Stimulated activated effector memory CD8-positive, alpha-beta T cell treated with anti-CD3 and anti-CD28 coated beads, Interleukin-12 subunit alpha, Interleukin-12 subunit beta, amount 100 ng/mL, for 72 hours (primary cell): ENCODE results near the gene SLC29A3.

Source experiments
- ATAC-seq: fragments of 150-1000 bp; cut with Tn5 transposase; 2 replicates; pipeline ENCODE4 v1.10.0; 2021
- DNase-seq, 2 donors: peaks; one replicate each; pipeline ENCODE4 v3.0.0; 2021 to 2022; ENCODE audit warnings: low spot score in 2 of 2
- H3K27ac Mint-ChIP-seq: one replicate; pipeline ENCODE4 v1.8.0; 2022; ENCODE audit warnings: mild to moderate bottlenecking, mixed read lengths
- H3K36me3 Mint-ChIP-seq: one replicate; pipeline ENCODE4 v1.8.0; 2022; ENCODE audit warnings: mild to moderate bottlenecking, mixed read lengths
- H3K4me1 Mint-ChIP-seq: one replicate; pipeline ENCODE4 v1.8.0; 2022; ENCODE audit warnings: mixed read lengths
- H3K4me3 Mint-ChIP-seq: one replicate; pipeline ENCODE4 v1.8.0; 2022; ENCODE audit warnings: mild to moderate bottlenecking, mixed read lengths
- H3K9me3 Mint-ChIP-seq: one replicate; pipeline ENCODE4 v1.8.0; 2022; ENCODE audit warnings: mixed read lengths

SLC29A3 gene

DNA sequence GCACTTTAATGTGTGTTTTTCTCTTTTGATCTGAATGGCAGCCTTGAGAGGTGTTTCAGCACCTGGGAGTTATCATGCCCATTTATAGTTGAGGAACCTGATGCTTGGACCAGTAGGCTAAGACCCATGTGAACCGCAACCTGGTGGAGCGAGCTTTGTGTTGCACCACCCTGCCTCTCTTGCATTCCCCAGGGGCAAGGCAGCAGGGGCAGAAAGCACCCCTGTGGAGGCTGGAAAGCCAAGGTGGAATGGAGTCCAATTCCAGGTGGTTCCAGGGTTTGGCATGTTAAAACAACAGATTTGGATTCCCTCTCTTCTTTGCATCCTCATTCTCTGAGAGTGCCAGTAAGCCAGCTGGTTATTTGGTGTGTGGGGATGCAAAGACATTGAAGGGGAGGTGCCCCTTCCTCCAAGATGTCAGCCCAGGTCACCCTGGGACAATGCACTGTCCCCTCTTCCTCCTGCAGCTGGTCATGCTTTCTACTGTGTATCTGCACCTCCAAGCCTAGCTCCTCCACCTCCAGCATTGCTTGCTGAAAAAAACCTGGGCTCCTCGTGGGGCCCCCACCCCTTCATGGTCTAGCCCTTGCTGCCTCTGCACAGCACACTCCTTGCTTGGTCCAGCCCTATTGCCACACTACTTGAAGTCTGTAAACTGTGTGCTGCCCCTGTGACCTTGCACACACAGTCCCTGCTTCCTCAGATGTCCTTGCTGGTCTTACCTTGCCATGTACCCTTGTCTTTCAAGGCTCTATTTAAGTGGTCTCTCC lies 72.0 kb downstream of the SLC29A3 start:
- Mint-ChIP-seq H3K4me1 (no peaks in the 10 kb centered on the region), H3K9me3 (no peaks in the 10 kb centered on the region), H3K27ac (no peak overlapping the region), H3K36me3 (no peaks in the 10 kb centered on the region), H3K4me3 (no peak overlapping the region)
- DNase-seq (no peak), ATAC-seq (no peak)

DNA sequence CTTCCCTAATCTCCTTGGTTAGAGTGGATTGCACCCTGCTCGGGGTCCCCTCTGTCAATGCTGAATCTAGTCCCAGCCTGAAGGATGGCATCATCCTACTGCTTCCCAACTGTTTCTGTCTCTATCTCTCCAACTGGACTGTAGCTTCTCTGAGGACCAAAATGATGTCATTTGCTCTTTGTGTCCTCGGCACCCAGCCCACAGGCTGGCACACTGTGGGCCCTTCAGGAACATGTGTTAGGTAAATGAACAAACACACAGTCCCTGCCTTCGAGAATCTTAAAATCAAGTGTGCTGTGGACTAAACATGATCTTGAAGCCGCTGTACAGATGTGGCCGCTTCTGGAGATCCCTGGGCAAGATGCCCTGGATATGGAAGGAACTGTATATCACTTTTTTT lies 72.6 kb downstream of the SLC29A3 start:
- Mint-ChIP-seq H3K36me3 (no peaks in the 10 kb centered on the region), H3K9me3 (no peaks in the 10 kb centered on the region), H3K4me3 (no peak overlapping the region), H3K4me1 (no peaks in the 10 kb centered on the region), H3K27ac (no peak overlapping the region)
- ATAC-seq (no peak), DNase-seq (no peak)

DNA sequence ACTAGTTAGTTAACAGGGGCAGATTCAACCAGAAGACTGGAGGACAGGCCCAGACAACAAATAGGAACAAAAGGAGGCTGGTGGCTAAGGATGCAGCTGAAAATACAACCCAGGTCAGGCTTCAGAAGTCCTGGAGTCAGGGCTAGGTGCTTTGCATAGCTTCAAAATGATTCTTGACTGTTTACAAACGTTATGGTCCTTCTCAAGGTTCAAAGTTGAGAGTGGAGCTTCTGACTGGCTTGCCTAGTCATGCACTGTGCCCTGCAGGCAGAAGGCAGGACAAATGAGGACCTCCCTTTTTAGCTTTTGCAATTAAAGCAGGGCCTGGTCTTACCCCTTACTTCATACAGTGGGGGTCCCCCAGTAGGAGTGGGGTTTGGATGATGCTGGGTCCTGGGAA lies 73.2 kb downstream of the SLC29A3 start:
- H3K27ac Mint-ChIP-seq: no peak overlapping the region
- H3K4me3 Mint-ChIP-seq: no peak overlapping the region
- H3K9me3 Mint-ChIP-seq: no peaks in the 10 kb centered on the region
- H3K4me1 Mint-ChIP-seq: no peaks in the 10 kb centered on the region
- no peaks in the 10 kb centered on the region for H3K36me3 Mint-ChIP-seq
- no peak for ATAC-seq
- no peak for DNase-seq

DNA sequence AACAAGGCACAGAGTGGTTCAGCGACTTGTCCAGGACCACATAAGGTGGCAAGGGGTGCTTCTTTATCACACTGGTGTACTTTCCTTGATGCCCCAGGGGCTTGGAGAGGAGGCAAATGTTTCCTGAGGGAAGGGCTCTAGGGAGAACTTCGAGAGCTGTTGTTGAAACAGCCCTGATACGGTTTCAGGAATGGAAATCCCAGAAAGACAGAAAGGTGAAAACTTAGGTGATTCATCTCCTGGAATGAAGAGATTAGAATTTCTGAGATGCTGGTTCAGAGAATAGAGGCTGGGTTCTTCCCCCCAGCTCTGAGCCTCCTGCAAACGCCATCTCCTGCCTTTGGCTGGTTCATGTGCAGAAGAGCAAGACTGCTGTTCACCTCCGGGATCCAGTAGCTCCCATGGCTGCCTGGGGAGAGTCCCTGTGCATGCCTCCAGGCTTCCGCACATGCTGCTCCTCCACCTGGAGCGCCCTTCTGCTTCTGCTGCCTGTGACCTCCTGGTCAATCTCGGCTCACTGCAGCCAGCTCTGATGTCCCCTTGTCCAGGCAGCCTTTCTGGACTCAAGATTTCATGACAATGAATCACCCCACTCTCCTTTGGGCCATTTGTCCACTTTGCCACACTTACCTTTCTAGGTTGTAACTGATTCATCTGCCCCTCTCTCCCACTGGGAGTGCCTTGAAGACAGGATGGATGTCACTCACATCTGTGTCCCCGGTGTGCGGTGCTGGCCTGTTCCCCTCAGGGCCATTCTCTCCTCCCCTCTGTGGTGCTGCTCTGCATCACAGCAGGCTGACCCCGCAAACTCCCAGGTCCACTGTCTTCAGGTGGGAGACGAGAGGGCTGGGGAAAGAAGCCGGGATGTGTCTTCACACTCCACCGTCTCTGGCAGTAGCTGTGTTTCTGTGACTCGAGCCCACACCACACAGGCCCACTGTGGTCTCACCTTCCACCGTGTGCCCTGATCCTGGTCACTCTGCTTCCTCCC lies 74.0 kb downstream of the SLC29A3 start:
- no peak for ATAC-seq
- Mint-ChIP-seq H3K36me3 (no peaks in the 10 kb centered on the region), H3K4me3 (no peak overlapping the region), H3K9me3 (no peaks in the 10 kb centered on the region), H3K4me1 (peaks cover 2% of the 10 kb centered on the region), H3K27ac (no peak overlapping the region)
- DNase-seq: no peak

DNA sequence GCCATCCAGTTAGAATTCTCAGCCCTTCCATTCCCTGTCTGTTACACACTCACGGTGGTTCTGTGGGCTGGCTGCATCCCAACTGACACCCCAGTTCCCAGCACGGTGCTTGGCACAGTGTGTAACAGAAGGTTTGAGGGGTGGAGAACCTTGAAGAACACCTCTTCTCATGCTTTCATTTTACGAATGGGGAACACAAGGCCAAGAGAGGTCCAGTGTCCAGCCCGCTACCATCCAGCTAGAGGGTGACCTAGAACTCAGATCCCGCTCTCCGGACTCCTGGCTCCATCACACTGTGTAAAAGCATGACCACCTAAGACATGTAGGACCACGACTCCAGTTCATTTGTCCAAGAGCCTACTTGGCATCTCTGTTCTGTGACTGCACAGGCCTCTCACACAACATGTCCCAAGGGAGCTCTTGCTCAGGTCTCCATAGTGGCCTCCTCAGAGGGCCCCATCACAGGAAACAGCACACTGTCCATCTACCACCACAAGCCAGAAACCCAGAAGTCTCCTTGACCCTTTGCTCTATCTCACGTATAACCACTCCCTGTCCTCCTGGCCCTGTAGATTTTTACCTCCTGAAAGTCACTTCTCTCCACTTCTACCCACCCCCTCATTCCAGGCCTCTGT lies 74.9 kb downstream of the SLC29A3 start:
- Mint-ChIP-seq H3K27ac (no peak overlapping the region), H3K4me1 (peaks cover 8% of the 10 kb centered on the region), H3K36me3 (no peaks in the 10 kb centered on the region), H3K9me3 (no peaks in the 10 kb centered on the region), H3K4me3 (no peak overlapping the region)
- no peak for DNase-seq
- ATAC-seq: no peak

DNA sequence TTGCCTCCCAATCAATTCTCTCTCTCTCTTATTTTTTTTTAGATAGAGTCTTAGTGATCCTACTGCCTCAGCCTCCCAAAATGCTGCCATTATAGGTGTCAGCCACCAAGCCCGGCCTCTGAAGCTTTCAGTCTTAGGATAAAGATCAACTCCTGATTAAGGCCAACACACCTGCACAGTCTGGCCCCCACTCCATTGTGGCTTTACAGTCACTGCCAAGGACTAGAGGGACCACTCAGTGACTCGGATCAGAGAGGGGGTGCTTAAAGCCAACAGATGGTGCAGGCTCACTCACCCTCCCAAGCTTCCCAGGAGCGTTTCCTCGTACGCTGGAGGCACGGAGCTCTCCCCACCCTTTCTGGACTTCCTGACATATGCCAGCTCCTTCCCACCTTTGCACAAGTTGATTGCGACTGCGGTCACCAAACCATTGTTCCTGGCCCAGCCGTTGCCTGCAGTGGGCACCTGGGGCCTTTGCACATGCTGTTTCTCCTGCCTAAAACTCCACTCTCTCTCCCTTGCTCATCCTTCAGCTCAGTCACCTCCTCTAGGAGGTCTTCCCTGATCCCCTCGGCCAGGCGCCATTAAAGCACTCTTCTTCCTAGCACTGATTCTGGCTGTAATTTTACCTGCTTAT lies 76.0 kb downstream of the SLC29A3 start:
- Mint-ChIP-seq H3K27ac (no peak overlapping the region), H3K9me3 (no peaks in the 10 kb centered on the region), H3K36me3 (no peaks in the 10 kb centered on the region), H3K4me1 (peaks cover 8% of the 10 kb centered on the region), H3K4me3 (no peak overlapping the region)
- no peak for ATAC-seq
- DNase-seq: no peak

- Mint-ChIP-seq H3K27ac (no peak overlapping the region), H3K4me3 (peak overlapping the region; percentile 61)
- ATAC-seq: no peak
Observed at GRCh38 chr10:71395621-71396020, 76.6 kb downstream of the SLC29A3 start.

DNA sequence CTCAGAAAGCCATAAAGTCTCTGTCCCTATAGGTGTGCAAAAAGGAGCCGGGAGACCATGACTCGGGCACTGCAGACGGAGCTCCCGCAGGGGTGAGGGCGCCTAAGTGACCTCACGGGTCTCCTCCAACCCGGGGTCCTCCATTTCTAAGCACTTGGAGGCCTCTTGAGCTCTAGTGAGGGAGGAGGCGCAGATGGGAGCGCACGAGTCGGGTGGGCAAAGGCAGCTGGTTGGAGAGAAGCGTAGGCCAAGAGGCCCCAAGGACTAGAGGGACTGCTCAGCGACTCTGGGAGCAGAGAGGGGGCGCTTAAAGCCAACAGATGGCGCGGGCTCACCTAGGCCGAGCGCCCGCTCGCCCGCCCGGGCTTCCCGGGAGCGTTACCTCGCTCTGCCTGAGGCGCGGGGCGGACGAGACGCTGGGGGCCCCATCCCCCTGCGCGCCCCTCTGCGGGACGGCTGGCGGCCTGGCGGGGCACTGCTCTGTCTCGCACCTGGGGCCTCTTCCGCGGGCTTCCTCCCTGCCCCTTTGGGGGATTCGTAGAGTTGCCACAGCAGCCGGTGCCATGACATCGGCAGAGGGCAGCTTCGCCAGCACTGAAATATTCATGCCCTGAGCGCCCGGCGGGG lies 77.1 kb downstream of the SLC29A3 start:
- Mint-ChIP-seq H3K4me1 (peaks cover 8% of the 10 kb centered on the region), H3K4me3 (peak overlapping the region; percentile 61), H3K9me3 (no peaks in the 10 kb centered on the region), H3K36me3 (no peaks in the 10 kb centered on the region), H3K27ac (no peak overlapping the region)
- peak in 1 of 2 donors; percentile 17 for DNase-seq
- ATAC-seq: peak; percentile 68

More at GRCh38 chr10:71395621-71396020, 76.6 kb downstream of the SLC29A3 start:
- H3K9me3 Mint-ChIP-seq: no peaks in the 10 kb centered on the region
- DNase-seq: no peak
- no peaks in the 10 kb centered on the region for H3K36me3 Mint-ChIP-seq
- peaks cover 8% of the 10 kb centered on the region for H3K4me1 Mint-ChIP-seq

DNA sequence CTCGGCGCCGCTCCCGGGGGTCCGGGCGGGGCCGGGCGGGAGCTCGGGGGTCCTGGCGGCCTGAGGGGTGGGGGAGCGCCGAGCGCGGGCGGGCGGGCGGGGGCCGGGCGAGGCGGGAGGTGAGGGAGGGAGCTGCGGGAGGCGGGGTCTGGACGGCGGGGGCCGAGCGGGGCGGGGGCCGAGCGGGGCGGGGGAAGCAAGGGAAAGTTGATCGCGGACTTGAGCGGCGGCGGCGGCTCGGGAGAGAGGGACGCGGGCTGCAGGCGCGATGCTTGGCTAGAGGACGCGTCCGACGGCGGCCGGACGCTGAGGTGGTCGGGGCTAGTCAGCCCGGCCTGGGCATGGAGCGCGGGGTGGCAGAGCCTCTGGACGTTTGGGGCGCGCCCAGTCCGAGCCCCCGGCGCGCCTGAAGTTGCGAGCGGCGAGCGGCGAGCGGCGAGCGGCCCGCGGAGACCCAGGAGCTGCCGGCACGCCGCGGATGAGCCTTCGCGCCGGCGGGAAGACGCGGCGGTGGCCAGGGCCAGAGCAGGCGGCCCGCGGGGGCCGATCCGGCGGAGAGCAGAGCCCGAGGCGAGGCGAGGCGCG lies 77.7 kb downstream of the SLC29A3 start, which contains the start of gene CDH23:
Gene CDH23, plus strand, starts transcription at position 210 of the 585 bp plus-strand sequence. CDS start 42,912 bp downstream, outside the sequence.
- ATAC-seq (peak; percentile 17), DNase-seq (no peak)
- Mint-ChIP-seq H3K36me3 (no peaks in the 10 kb centered on the region), H3K4me3 (peak within 1 kb of the TSS; percentile 61), H3K9me3 (no peaks in the 10 kb centered on the region), H3K4me1 (peaks cover 8% of the 10 kb centered on the region), H3K27ac (no peak within 1 kb of the TSS)

DNA sequence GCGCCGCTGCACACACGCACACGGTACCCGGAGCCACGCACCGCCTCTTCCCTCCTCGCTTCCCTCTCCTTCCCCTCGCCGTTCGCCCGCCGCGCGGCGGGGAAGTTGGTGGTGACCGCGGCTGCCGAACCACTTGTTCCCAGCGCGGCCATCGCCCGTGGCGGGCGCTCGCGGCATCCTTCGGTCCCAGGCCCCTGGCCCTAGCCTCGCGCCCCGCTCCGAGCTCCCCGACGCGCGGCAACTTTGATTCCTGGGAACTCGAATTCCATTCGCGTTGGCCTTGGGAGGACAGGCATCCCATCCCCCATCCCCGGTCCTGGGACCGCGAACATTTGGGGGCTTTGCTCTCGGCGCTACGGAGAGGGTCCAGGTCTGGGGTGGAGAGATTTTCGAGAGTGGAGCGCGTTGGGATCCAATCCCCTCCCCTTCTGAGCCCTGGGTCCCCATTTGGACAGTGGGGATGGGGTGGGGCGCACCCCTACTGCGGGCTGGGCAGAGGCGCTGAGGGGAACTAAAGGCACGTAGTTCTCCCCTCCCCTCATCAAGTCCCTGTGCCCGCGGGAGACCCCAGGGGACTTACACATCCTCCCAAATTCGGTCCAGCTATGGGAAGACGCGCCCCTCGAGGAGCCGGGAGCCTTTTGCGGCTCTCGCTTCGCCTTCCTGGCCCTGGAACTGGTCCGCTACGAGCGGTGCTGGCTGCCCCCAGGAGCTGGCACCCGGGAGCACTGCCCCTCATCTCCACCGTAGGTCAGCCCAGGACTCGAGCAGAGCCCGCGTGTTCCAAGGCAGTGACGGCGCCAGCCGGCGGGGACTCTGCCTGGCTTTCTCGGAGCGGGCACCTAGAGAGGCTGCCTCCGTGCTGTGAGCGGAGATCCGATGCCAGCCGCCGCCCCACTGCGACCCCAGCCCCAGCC lies 78.5 kb downstream of the SLC29A3 start:
- ATAC-seq (no peak), DNase-seq (no peak)
- Mint-ChIP-seq H3K36me3 (no peaks in the 10 kb centered on the region), H3K4me3 (peak overlapping the region; percentile 61), H3K27ac (no peak overlapping the region), H3K9me3 (no peaks in the 10 kb centered on the region), H3K4me1 (peaks cover 8% of the 10 kb centered on the region)

DNA sequence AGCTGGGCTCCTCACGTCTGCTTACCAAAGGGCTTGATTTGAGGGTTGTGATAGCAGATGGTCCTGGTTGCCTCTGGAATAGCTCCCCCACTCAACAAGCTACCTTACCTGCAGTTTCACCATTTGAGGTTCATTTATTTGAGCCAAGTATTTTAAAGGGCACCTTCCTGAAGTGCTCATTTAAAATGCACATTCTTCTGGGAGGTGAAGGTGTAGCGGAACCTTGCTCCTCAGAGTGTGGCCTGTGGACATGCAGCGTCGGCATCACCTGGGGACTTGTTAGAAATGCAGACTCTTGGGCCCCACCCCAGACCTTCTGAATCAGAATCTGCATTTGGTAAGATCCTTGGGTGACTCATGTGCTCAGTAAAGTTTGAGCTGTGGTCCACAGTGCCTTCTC lies 79.9 kb downstream of the SLC29A3 start:
- no peak overlapping the region for H3K4me3 Mint-ChIP-seq

GRCh38 chr10:71399946-71400345 lies 80.9 kb downstream of the SLC29A3 start:
- no peaks in the 10 kb centered on the region for H3K36me3 Mint-ChIP-seq
- no peak overlapping the region for H3K27ac Mint-ChIP-seq
- H3K9me3 Mint-ChIP-seq: no peaks in the 10 kb centered on the region
- H3K4me3 Mint-ChIP-seq: no peak overlapping the region
- ATAC-seq (no peak), DNase-seq (no peak)
- peaks cover 8% of the 10 kb centered on the region for H3K4me1 Mint-ChIP-seq

More for the DNA sequence above, 79.9 kb downstream of the SLC29A3 start:
- Mint-ChIP-seq H3K36me3 (no peaks in the 10 kb centered on the region), H3K9me3 (no peaks in the 10 kb centered on the region), H3K27ac (no peak overlapping the region), H3K4me1 (peaks cover 8% of the 10 kb centered on the region)
- ATAC-seq (no peak), DNase-seq (no peak)

GRCh38 chr10:71401056-71401455 lies 82.0 kb downstream of the SLC29A3 start:
- DNase-seq (no peak), ATAC-seq (no peak)
- Mint-ChIP-seq H3K4me1 (peaks cover 8% of the 10 kb centered on the region), H3K27ac (no peak overlapping the region), H3K4me3 (no peak overlapping the region), H3K9me3 (no peaks in the 10 kb centered on the region), H3K36me3 (no peaks in the 10 kb centered on the region)
